HEK293T (cell line): Measurements from ENCODE around the gene CEP85L.

Experiments
- BHLHE40 ChIP-seq: fragments of 450-650 bp; IDR thresholded peaks from 2 replicates; pipeline ENCODE4 v1.6.1; 2016; ENCODE audit warnings: mild to moderate bottlenecking, moderate library complexity, borderline replicate concordance
- SUZ12 ChIP-seq: fragments of 450-650 bp; IDR thresholded peaks from 2 replicates; pipeline ENCODE4 v1.6.1; 2016; ENCODE audit warnings: mild to moderate bottlenecking
- TARDBP ChIP-seq: fragments of 450-650 bp; IDR thresholded peaks from 2 replicates; pipeline ENCODE4 v1.6.1; 2016
- TF ChIP-seq, protein P1 (sequence below): fragments of 450-650 bp; IDR thresholded peaks from 2 replicates; pipeline ENCODE4 v1.6.1; 2016

- TF ChIP-seq, protein P1, sequence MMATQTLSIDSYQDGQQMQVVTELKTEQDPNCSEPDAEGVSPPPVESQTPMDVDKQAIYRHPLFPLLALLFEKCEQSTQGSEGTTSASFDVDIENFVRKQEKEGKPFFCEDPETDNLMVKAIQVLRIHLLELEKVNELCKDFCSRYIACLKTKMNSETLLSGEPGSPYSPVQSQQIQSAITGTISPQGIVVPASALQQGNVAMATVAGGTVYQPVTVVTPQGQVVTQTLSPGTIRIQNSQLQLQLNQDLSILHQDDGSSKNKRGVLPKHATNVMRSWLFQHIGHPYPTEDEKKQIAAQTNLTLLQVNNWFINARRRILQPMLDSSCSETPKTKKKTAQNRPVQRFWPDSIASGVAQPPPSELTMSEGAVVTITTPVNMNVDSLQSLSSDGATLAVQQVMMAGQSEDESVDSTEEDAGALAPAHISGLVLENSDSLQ = no peak
- TF ChIP-seq TARDBP = no peak
- no peak for TF ChIP-seq SUZ12
- TF ChIP-seq BHLHE40 = no peak
Measured at GRCh38 chr6:118468682-118469465, 182.5 kb downstream of the CEP85L start.
